GM19452 (cell line): ENCODE results near the gene CCSER1.

Experiments
- ATAC-seq: cut with Tn5 transposase; IDR thresholded peaks from one replicate; pipeline ENCODE4 v1.9.1; 2021; ENCODE audit not compliant: unreplicated experiment

Gene CCSER1

DNA sequence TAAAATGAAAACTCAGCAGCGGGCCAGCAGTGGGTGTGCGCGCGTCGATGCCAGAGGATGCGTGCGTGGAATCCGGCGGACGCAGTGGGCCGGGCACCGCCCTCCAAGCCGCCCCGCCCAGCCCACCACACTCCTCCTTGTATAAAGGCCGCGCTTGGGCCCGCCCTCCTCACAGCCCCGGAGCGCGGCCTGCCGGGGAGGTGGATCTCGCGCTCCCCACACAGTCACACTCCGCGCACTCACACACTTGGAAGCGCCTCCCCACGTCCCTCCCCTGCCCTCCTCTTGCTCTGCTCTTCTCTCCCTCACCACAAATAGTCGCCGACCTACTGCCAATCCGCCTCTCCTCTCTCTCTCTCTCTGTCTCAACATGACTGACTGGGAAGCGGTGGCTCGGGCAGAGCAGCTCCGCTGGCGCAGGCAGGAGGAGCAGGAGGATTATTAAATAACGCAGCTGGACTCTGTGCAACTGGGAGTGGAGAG, at the start of gene CCSER1:
CCSER1 (plus strand) TSS at position 172 of the 483 bp plus-strand sequence.
- ATAC-seq: peak; percentile 76

GRCh38 chr4:90078440-90078839, 48.8 kb upstream of the CCSER1 start:
- ATAC-seq: peak; percentile 76

DNA sequence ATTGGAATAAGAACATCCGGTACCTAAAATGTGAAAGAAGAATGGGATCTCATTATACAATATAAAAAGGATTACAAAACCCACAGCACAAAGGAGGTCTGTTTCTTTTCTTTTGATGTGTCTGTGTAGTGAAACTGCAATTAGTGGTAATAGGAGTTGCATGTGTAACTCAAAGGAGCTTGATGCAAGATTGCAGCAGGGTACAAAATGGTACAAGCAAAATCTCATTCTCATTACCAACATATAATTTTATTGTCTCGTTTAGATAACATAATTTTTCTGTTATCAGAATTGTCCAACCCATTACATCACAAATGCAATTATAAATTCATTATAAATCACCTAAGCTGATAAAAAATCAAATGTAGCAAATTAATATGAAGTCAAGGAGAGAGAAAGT, 47.1 kb upstream of the CCSER1 start:
- no peak for ATAC-seq

GRCh38 chr4:90081432-90082144, 45.6 kb upstream of the CCSER1 start:
- ATAC-seq: no peak

DNA sequence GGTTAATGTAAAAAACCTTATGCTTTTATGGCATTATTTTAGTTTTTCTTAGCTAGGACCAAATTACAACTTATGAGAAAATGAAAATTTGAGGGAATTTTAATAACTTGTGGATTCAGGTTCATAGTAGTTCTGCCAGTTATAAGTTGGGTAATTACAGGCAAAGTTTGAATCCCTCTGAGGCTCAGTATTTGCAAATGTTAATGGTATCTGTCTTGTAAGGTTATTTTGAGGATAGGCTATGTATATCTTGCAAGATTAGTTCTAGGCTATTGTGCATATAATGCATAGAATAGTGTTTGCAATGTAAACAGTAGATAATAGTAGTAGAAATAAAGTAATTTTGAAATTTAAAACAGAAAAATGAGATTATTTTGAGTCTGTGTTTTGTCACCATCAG, 44.7 kb upstream of the CCSER1 start:
- no peak for ATAC-seq

DNA sequence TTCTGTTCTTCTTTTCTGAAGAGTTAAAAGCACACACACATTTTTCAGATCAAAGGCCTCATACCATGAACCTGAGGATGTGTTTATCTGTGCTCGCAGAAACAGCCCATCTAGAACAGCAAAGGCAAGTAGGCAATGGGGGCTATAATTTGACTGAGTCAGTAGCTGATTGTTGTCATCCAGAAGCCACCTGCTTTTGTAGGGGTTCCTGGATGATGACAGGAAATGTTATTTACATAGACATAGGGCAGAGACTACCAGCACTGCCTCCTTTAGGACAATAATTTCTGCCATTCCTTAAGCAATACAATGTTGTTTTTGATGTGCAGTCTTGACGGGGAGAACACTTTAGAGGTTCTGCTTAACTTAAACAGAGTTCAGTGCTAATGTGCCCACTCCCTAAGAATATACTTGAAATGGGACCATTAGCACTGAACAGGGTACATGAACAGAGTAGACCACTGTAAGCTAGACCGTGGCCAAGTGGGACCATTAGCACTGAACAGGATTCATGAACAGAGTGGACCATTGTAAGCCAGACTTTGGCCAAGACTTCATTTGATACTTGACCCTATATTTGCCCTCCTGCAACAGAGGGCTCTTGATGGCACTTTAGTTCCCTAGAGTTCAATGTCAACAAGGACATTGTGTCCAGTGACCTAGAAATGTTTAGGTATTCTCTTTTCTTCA, 42.8 kb upstream of the CCSER1 start:
- no peak for ATAC-seq

DNA sequence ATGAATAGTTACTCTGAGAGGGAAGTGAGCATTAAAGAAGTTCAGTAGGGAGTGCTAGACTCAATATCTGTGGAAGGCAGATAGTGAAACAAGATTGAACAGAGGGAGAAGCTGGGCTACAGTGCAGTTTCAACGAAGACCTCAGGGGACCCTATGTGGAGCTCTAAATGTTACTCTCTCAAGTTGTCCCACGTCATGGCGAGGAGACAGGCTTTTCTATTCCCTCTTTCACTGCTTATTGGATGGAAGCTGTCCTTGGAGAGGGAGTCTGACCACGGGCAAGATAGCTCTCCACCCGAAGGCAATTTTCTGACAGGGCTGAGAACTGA, 42.3 kb upstream of the CCSER1 start:
- no peak for ATAC-seq

GRCh38 chr4:90093526-90093925, 33.7 kb upstream of the CCSER1 start:
- ATAC-seq: no peak

DNA sequence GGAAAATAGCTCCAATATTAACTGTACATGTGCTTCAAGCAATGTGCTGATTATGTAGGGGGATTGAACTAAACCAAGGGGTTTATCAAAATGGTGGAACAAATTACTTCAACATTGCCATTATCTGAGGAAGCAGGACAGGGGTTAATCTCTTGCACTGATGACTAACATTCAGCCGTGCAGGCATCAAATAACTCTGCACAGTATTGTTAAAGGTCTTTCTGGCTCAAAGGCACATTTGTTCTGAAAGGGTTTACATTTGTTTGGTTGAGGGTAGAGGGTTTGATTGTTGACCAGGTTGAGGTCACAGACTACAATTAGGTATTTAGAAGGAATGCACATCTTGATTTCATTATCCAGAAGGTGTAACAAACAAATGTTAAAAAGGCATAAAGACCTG, 32.2 kb upstream of the CCSER1 start:
- ATAC-seq: no peak

GRCh38 chr4:90099812-90100211, 27.4 kb upstream of the CCSER1 start:
- ATAC-seq: peak; percentile 62

GRCh38 chr4:90103991-90104390, 23.2 kb upstream of the CCSER1 start:
- no peak for ATAC-seq

DNA sequence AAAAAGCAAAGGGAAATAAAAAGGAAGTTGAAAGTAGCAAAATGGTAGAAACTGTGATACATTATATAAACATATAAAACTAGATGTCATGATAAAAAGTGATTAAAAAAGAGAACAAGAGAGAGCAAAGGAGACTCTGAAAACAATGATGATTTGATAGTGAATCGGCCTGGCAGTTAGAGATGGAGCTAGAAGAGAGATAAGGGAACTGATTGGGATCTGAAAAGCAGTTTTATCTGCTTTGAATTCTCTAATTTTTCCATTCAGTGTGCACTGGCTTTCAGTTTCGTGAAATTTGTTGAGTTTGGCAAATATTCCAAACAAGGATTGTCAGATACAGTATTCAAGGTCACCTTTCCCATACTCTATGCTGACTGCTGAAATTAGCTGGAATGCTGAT, 21.9 kb upstream of the CCSER1 start:
- no peak for ATAC-seq

GRCh38 chr4:90112715-90113114, 14.5 kb upstream of the CCSER1 start:
- no peak for ATAC-seq

DNA sequence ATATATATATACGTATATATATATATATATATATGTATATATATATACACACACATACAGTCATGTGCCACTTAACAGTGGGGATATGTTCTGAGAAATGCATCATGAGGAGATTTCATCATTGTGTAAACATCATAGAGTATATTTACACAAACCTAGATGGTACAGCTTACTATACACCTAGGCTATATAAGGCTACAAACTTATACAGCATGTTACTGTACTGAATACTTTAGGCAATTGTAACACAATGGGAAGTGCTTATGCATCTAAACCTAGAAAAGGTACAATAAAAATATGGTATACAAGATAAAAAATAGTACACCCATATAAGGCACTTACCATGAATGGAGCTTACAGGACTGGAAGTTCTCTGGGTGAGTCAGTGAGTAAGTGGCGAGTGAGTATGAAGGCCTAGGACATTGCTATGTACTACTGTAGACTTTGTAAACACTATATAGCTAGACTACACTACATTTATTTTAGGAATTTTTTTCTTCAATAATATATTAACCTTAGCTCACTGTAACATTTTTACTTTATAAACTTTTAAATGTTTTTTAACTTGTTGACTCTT, 13.2 kb upstream of the CCSER1 start:
- no peak for ATAC-seq

DNA sequence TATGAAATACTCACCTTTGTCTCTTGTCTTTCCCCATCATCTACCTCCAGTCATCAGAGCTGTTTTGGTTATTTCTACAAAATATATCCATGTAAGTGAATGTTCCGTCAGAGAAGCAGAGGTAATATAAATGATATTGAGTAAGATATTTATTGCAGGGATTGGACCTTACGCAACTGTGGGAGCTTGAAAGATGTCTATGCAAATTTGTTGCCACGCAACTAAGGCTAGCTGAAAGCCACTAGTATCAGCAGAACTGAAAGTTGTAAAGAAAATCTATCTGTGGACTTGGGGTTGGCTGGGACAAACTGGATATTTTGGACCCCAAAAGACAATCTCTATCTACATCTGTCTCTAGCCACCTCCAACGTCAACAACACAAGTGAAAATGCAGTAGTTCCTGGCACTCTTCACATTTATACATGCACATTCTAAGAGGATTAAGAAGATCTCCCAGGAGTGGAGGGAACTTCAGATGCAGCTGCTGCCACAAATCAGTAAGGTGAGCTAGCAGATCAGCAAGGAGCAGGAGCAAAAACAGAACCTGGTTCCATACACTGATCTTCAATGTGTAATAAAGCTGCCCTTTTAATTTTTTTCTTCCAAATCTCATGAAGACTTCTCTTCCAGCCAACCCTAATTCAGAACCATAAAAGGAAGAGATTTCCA, 8.5 kb upstream of the CCSER1 start:
- peak; percentile 79 for ATAC-seq

- ATAC-seq: no peak
Observed at GRCh38 chr4:90120037-90120436, 7.2 kb upstream of the CCSER1 start.

GRCh38 chr4:90120815-90121214, 6.4 kb upstream of the CCSER1 start:
- no peak for ATAC-seq

- no peak for ATAC-seq
Observed at GRCh38 chr4:90121676-90122354, 5.4 kb upstream of the CCSER1 start.

DNA sequence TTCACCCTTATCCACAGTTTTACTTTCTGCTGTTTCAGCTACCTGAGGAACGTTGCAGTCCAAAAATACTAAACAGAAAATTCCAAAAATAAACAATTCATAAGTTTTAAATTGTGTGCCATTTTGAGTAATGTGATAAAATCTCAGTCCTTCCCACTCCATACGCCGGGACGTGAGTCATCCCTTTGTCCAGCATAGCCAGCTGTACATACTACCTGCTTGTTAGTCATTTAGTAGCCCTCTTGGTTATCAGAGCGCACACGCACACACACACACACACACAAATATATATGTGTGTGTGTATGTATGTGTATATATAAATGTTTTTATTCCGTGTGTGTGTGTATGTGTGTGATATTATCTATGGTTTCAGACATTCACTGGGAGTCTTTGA, 4.8 kb upstream of the CCSER1 start:
- no peak for ATAC-seq

DNA sequence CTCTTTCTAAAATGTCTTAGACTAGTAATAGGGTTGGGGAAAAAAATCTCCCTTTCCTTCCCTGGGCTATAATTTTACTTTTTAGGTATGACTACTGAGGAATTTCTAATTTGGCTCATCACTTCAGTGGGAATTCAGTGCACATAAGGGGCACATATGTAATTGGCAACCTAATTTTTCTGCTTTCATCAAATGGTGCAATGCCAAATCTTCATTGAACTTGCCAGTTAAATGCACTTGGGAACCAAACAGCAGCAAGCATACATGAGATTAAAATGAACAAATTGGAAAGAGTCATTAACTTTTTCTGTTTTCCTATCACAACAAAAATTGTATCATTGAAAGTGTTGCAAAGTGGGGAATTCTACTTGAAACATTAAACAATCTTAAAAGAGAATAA, 2.9 kb upstream of the CCSER1 start:
- no peak for ATAC-seq

- ATAC-seq: no peak
Observed at GRCh38 chr4:90126805-90127204, 389 bp upstream of the CCSER1 start.
